Lower leg skin (tissue), 4 donors: ENCODE results near the gene ZNF219. TPM values are rescaled to one million over a fixed set of nuclear protein-coding genes. Genes with fewer than 3 reads are reported as not detected.
A peak's percentile ranks its signal among the peaks of the same experiment; 100 is the strongest.

Experiments used
- DNase-seq, 2 donors: peaks; one replicate each; pipeline ENCODE4 v3.0.0-alpha.2; 2019; ENCODE audit warnings: low spot score in 2 of 2
- H3K4me3 ChIP-seq: fragments of 200-600 bp; sonication (generic); 2 replicates; pipeline ENCODE4 v1.5.1; 2017; ENCODE audit warnings: mild to moderate bottlenecking, low read depth; ENCODE audit not compliant: poor library complexity, severe bottlenecking
- CTCF ChIP-seq, 3 donors: fragments of 450-650 bp; IDR thresholded peaks; one replicate each; pipeline ENCODE4 v1.5.1; 2016; ENCODE audit warnings: antibody characterized with exemption in 3 of 3, mild to moderate bottlenecking in 3 of 3, moderate library complexity in 2 of 3
- POLR2A ChIP-seq, 2 donors: fragments of 450-650 bp; IDR thresholded peaks; one replicate each; pipeline ENCODE4 v1.6.1; 2016 to 2017; ENCODE audit warnings: antibody characterized with exemption in 2 of 2, mild to moderate bottlenecking in 1 of 2, moderate library complexity in 1 of 2
- WGBS, 2 donors: methylation state at CpG; one replicate each; pipeline ENCODE4 v1.1.5; 2018; 5-methylcytosine and 5-hydroxymethylcytosine counted together
- intact Hi-C: fragments of 100-400 bp; cut with DNase I; formaldehyde crosslinking; loops from one replicate; pipeline ENCODE4 v1.15.0; 2023; ENCODE audit warnings: low total_unique reads
- total RNA-seq, 4 donors: library from RNA; depleted of rRNA; stranded (reverse); fragments of >200 nt; gene quantifications; one replicate each; pipeline ENCODE4 v1.1.0, GENCODE V29; 2016

The ZNF219 gene
- total RNA-seq, 4 donors from 2014 or later: 56.9 to 89.9 (median 82.2) TPM

GRCh38 chr14:21070610-21071224, 27.7 kb downstream of the ZNF219 start:
- peak in 1 of 2 donors; percentile 89 for DNase-seq
- 0% methylated on average over 20 to 23 of the region's 23 CpGs for WGBS, 2 donors
- TF ChIP-seq CTCF (IDR thresholded peaks at IDR 0.05) (no peak), POLR2A (IDR thresholded peaks at IDR 0.05) (no peak)
- intact Hi-C loops: no loop called here
- H3K4me3 ChIP-seq: peak overlapping the region; percentile 55

GRCh38 chr14:21070083-21070609, 28.3 kb downstream of the ZNF219 start, which contains the start of gene ARHGEF40:
ARHGEF40 (plus strand) TSS chr14:21070304; CDS start chr14:21070397, 93 bp downstream.
- TF ChIP-seq POLR2A (IDR thresholded peaks at IDR 0.05) (no peak), CTCF (IDR thresholded peaks at IDR 0.05) (no peak)
- H3K4me3 ChIP-seq: peak within 1 kb of the TSS; percentile 55
- intact Hi-C loops: no loop called here
- peak in 1 of 2 donors; percentile 90 for DNase-seq
- WGBS, 2 donors: 0% methylated on average over 19 to 34 of the region's 63 CpGs

GRCh38 chr14:21069388-21070082, 28.9 kb downstream of the ZNF219 start:
- TF ChIP-seq CTCF (IDR thresholded peaks at IDR 0.05): no peak
- no peak for TF ChIP-seq POLR2A (IDR thresholded peaks at IDR 0.05)
- H3K4me3 ChIP-seq: peak overlapping the region; percentile 55
- intact Hi-C loops: no loop called here
- 4% methylated on average over 28 to 31 of the region's 40 CpGs for WGBS, 2 donors
- peak in 1 of 2 donors; percentile 89 for DNase-seq

- DNase-seq: peak in 1 of 2 donors; percentile 88
- 13 to 25% methylated on average over 45 of the region's 45 CpGs for WGBS, 2 donors
- TF ChIP-seq POLR2A (IDR thresholded peaks at IDR 0.05) (no peak), CTCF (IDR thresholded peaks at IDR 0.05) (peak in 1 of 3 donors; percentile 48)
- peak overlapping the region; percentile 5 for H3K4me3 ChIP-seq
- intact Hi-C loops: no loop called here
These were observed 29.7 kb downstream of the ZNF219 start for GRCh38 chr14:21068521-21069387.

- intact Hi-C loops: no loop called here
- peak in 1 of 2 donors; percentile 37 for DNase-seq
- WGBS, 2 donors: 70 to 71% methylated on average over 7 of the region's 7 CpGs
- no peak for TF ChIP-seq POLR2A (IDR thresholded peaks at IDR 0.05)
- TF ChIP-seq CTCF (IDR thresholded peaks at IDR 0.05): no peak
- H3K4me3 ChIP-seq: no peak overlapping the region
These were observed 31.5 kb downstream of the ZNF219 start for GRCh38 chr14:21066882-21067502.
